ENCODE results near the gene MNAT1.

Gene MNAT1

GRCh38 chr14:60905923-60906322, 171.4 kb downstream of the MNAT1 start:
- no peak for DNase-seq

GRCh38 chr14:60915781-60916180, 181.2 kb downstream of the MNAT1 start:
- DNase-seq = no peak

- DNase-seq = no peak
These were observed 187.5 kb downstream of the MNAT1 start for GRCh38 chr14:60922050-60922449.

- DNase-seq = no peak
These were observed 190.7 kb downstream of the MNAT1 start for GRCh38 chr14:60925286-60925685.

- DNase-seq = no peak
These were observed 191.4 kb downstream of the MNAT1 start for GRCh38 chr14:60926002-60926401.

GRCh38 chr14:60931218-60931617, 196.7 kb downstream of the MNAT1 start:
- DNase-seq = peak; percentile 76

- no peak for DNase-seq
These were observed 199.5 kb downstream of the MNAT1 start for GRCh38 chr14:60933920-60934655.

- DNase-seq = no peak
These were observed 200.8 kb downstream of the MNAT1 start for GRCh38 chr14:60935319-60935718.

GRCh38 chr14:60943637-60944032, 209.1 kb downstream of the MNAT1 start:
- DNase-seq = no peak

- no peak for DNase-seq
These were observed 209.6 kb downstream of the MNAT1 start for GRCh38 chr14:60944204-60944603.

GRCh38 chr14:60945984-60946383, 211.4 kb downstream of the MNAT1 start:
- no peak for DNase-seq

GRCh38 chr14:60946773-60947172, 212.2 kb downstream of the MNAT1 start:
- DNase-seq = no peak

- no peak for DNase-seq
These were observed 217.3 kb downstream of the MNAT1 start for GRCh38 chr14:60951776-60952435.

GRCh38 chr14:60956202-60956601, 221.6 kb downstream of the MNAT1 start:
- DNase-seq = no peak

- no peak for DNase-seq
These were observed 222.1 kb downstream of the MNAT1 start for GRCh38 chr14:60956632-60957031.

- DNase-seq = no peak
These were observed 223.6 kb downstream of the MNAT1 start for GRCh38 chr14:60958146-60958545.

GRCh38 chr14:60963761-60964160, 229.2 kb downstream of the MNAT1 start:
- no peak for DNase-seq

- no peak for DNase-seq
These were observed 230.3 kb downstream of the MNAT1 start for GRCh38 chr14:60964904-60965303.

GRCh38 chr14:60965402-60965801, 230.8 kb downstream of the MNAT1 start:
- DNase-seq = no peak

GRCh38 chr14:60968099-60968498, 233.5 kb downstream of the MNAT1 start:
- no peak for DNase-seq

GRCh38 chr14:60968671-60969070, 234.1 kb downstream of the MNAT1 start:
- DNase-seq = no peak

- DNase-seq = no peak
These were observed 235.6 kb downstream of the MNAT1 start for GRCh38 chr14:60970146-60970545.

- DNase-seq = no peak
These were observed 236.7 kb downstream of the MNAT1 start for GRCh38 chr14:60971271-60971670.

- DNase-seq = no peak
These were observed 237.7 kb downstream of the MNAT1 start for GRCh38 chr14:60972295-60972694.

- no peak for DNase-seq
These were observed 238.5 kb downstream of the MNAT1 start for GRCh38 chr14:60973070-60973469.
